Suprapubic skin (tissue), 3 donors: ENCODE data around the gene OGA.

ENCODE experiments used
- EP300 ChIP-seq: sonication (generic); formaldehyde crosslinking; IDR thresholded peaks from one replicate; pipeline ENCODE4 v1.6.1; 2017; ENCODE audit warnings: antibody characterized with exemption
- TF ChIP-seq, protein P1 (sequence below), 2 donors: fragments of 200-600 bp in 1 of 2; fragments of 450-650 bp in 1 of 2; sonication (generic) in 1 of 2; IDR thresholded peaks; one replicate each; pipeline ENCODE4 v1.5.1; 2016 to 2019; ENCODE audit warnings: antibody characterized with exemption in 2 of 2, mild to moderate bottlenecking in 1 of 2, moderate library complexity in 1 of 2

DNA sequence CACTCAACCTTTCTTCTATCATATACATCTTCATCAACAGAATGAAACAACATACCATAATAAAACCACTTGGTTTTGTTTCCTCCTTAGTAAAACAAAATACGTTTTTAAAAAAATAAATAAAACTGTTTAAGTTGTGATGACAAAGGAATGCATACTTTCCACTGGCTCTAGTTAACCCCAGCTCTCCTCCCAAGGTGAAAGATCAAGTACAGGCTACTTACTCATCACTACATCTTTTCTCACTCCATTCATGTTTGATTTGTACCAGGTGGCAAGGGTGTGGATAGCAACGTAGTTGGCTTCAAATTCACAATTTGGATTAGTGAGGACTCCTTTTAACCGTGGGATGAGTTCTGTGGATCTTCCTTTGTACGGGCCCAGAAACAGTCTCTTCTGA, 14.7 kb downstream of the OGA start:
- TF ChIP-seq, protein P1, sequence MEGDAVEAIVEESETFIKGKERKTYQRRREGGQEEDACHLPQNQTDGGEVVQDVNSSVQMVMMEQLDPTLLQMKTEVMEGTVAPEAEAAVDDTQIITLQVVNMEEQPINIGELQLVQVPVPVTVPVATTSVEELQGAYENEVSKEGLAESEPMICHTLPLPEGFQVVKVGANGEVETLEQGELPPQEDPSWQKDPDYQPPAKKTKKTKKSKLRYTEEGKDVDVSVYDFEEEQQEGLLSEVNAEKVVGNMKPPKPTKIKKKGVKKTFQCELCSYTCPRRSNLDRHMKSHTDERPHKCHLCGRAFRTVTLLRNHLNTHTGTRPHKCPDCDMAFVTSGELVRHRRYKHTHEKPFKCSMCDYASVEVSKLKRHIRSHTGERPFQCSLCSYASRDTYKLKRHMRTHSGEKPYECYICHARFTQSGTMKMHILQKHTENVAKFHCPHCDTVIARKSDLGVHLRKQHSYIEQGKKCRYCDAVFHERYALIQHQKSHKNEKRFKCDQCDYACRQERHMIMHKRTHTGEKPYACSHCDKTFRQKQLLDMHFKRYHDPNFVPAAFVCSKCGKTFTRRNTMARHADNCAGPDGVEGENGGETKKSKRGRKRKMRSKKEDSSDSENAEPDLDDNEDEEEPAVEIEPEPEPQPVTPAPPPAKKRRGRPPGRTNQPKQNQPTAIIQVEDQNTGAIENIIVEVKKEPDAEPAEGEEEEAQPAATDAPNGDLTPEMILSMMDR (IDR thresholded peaks at IDR 0.05), result no peak
- TF ChIP-seq EP300, result no peak
